ENCODE data around the gene COL11A2.

The COL11A2 gene

DNA sequence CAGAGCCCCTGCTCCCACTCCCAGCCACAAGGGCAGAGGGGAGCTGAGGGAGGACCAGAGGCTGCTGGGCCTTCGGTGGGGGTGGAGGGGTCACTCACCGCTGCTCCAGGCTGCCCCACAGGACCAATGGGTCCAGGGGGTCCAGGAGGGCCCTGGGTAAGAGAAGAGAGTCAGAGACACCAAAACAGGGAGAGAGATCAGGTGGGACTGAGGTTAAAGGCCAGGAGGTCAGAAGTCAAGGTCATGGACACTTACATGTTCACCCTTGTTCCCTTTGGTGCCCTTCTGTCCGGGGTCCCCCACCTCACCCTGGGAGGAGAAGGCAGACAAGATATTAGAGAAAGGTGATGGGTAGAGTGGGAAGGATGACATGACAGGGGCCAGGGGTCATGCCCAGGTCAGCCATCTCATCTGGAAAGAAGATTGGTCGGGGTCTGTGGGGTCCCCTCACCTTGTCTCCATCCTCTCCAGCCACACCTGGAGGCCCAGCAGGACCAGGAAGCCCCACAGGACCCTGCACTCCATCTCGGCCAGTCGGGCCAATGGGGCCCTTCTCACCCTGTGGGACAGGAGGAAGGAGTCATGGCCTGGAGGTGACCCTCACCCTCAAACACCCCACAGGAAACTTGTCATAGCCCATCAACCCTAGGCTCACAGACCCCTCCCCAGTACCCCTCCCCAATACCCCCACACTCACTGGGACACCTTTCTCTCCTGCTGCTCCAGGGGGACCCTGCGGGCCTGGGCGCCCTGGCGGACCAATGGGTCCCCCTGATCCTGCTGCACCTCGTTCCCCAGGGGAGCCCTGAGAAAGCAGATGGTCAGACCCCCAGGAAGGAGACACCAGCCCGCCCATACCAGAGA, 21.0 kb downstream of the COL11A2 start:
- no peak for DNase-seq

DNA sequence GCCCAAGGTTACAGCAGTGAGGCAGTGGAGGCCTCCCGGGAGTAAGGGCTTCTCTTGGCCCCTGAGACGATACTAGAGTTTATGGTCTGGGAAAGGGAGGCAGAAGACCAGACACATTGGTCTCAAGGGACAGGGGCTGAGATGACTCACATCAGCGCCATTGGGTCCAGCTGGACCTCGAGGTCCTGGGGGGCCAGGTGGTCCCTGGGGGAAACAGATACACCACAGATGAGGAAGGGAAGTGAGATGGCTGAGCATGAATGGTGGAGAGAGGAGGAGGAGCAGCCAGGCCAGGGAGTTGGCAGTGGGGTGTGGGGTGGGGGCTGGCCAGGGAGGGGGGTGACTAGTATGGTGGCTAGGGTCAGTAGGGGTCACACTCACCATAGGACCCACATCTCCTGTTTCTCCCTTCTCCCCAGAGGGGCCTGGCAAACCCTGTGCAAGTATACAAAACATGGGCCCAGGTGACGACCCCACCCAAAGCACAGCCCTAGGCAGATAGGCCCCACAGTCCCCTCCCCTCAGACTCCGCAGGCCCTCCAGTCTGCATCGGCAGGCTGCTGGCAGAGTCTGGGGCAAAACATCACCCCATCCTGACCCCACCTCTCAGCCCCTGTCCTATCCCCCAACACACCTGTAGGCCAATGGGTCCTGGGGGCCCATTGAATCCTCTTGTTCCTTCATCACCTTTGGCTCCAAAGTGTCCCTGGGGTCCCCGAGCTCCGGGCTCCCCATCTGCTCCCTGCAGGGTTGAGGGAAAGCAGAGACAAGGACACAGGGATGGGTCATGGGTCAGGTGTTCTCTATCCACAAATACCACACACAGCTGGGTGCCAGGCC, 21.9 kb downstream of the COL11A2 start:
- DNase-seq = no peak

DNA sequence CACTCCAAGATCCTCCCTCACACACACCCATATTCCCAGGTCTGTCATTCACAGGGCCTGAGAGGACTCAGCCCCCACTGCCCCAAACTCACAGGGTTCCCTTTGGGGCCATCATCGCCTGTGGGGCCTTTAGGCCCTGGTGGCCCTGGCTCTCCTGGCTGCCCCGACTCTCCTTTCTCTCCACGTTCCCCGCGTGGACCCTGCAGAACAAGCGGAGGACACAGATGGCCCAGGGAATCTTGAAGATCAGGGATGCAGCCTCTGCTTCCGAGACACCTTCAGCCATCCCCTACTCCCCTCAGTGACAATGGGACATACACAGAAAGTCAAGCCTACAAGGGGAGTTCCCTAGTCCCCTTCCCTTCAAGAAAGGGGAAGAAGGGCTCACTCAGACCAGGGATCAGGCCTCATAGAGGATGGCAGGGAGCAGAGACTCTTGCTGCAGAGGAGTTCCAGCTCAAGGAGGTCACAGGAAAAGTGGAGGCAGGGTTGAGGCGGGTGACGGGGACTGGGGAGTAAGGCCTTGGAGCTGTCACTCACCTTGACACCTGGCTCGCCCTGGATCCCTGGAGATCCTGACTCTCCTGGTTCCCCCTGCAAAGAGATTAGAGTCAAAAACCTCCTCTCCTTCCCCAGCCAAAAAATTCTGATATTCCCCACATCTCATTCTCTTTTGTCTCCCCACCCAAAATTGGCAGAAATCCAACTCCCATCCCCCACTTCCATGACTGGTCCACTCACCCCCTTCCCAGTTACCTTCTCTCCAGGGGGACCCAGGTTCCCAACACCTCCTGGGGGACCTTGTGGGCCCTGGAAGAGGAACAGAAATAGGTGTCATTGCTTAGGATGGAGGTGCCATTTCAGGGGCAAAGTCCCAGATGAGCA, 22.7 kb downstream of the COL11A2 start:
- DNase-seq = peak; percentile 19

DNA sequence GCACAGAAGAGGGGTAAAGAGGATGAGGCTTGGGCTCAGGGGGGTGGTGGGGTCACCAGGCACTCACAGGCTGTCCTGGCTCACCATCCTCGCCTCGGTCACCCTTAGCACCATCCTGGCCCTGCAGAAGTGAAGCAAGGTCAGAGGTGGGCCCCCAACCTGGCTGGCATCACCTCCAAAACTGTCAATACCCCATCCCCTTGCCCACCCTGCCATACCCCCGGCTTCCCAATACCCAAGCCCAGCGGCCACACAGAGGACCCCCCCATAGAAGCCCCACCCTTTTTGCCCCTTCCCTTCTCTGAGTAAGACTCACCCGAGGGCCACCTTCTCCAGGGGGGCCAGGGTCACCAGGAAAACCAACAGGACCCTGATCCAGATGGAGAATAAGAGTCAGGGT, 23.6 kb downstream of the COL11A2 start:
- DNase-seq = no peak

DNA sequence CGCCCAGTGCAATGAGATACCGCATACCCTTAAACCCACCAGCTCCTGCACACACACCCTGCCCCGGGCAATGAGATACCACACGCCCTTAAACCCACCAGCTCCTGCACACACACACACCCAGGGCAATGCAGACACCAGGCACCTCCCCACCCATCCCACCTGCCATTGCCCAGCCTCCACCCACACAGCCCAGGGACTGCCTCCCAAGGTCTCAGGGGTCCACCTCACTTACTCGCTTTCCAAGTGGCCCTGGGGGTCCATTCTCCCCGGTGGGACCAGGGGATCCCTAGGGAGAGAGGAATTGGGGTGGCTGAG, 24.0 kb downstream of the COL11A2 start:
- no peak for DNase-seq

DNA sequence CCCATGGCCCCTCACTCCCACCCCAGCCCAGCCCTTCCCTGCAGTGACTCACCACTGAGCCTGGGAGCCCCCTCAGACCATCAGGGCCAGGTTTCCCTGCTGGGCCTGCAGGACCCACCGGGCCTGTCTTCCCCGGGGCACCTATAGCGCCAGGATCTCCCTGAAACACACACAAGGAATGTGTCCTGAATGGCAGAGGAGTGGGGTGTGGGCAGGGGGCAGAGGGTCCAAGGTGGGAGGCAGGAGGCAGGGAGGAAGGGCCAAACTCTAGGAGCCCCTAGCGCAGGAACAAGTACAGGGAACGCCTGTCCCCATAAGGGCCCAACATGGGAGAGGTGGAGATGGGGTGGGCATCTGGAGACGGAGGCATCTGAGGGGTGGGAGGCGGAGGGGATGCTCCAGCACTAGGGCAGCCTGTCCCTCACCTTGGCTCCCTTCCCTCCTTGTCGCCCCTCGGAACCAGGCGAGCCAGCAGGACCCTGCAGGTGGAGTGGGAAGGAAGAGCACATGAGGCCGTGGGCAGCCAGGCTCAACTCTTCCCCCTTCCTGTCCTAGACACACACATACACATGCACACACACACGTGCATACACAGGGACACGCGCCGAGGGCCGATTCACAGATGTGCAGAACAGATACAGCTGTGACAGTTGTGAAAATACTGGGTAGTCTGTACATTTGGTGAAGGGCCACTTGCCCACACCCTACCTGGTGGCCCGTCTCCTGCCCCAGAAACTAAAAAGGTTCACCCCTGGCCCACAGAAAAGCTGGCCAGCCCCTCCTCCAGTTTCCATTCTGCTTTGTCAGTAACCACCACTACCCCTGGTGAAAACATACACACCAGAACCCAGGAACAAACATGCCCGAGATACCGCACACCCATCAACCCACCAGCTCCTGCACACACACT, 24.6 kb downstream of the COL11A2 start:
- no peak for DNase-seq

DNA sequence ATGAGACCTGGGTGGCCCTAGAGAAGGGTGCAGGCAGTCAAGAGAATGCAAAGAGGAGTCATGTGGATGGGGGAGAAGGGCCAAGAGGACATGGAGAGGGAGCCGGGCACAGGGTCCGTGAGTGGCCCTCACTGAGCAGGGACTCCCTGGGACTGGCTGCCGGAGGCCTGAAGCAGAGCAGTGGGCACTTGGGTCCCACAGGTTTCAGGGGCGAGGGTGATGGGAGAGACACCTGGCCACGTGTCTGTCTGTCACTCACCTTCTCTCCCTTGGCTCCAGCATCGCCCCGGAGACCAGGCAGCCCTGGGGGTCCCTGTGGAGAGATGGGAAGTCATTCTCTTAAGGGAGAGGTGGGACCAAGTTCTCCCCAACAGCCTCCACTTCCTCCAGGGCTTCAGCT, 25.5 kb downstream of the COL11A2 start:
- no peak for DNase-seq

GRCh38 chr6:33166363-33166762, 25.9 kb downstream of the COL11A2 start:
- no peak for DNase-seq

- no peak for DNase-seq
Measured at GRCh38 chr6:33165581-33166258, 26.5 kb downstream of the COL11A2 start.

- no peak for DNase-seq
Measured at GRCh38 chr6:33164665-33165373, 27.4 kb downstream of the COL11A2 start.

GRCh38 chr6:33164176-33164575, 28.1 kb downstream of the COL11A2 start:
- DNase-seq = no peak

DNA sequence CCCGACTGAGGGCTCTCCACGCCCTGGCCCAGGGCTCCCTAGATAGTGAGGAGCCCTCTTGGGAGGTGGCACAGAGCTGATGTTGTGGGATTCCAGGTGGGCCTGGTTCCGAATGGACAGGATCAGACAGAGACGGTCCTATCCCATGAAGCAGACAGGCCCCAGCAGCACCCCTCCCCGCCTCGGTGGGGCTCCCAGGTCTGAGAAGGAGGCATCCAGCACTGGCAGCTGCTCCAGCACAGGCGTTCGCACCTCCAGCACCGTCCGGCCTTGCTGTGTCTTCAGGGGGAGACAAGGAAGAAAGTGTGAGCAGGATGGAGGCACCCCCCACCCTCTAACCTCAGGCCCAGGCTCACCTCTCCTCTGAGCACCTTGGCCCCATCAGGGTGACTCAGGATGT, 28.7 kb downstream of the COL11A2 start:
- no peak for DNase-seq

DNA sequence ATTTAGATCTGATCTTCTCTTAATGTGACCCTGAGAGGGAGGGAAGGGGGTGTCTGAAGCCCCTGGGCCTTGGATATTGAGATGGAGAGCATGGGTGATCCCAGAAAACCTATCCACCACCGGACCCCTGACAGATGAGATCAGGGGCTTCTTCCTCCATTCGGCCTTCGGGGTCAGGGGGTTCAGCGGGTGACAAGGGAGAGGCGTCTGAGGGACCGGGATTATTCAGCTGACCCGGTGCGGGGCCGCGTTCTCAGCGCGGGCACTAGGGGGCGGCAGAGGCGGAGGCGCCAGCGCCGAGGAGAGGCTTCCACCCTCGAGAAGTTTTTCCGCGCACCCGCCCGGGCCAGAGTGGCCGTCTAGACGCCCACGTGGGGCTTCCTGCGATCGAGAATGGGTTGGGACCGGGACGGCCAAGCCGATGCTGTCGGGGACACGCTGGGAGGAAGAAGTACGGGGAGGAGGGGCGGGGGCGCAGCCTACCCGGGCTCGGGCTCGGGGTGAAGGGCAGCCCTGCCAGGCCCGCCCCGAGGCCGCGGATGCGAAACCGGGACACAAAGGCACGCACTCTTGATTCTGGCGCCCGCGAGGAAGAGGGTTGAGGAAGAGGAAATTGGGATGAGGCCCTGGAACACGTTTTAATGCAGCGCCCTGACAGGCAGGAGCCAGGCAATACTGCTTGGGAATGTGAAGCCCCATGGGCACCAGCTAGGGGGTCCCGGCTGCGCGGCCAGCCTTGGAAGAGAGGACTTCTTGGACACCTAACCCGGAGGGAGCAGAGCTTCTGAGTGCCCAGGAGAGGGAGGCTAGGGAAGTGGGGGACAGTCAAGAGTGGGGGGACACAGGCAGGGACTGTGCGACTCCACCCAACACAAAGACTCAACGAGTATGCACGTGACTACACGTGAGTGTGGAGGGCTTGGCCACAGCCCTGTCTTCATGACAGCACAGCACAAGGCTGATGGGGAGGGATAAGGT, 30.6 kb downstream of the COL11A2 start:
- DNase-seq = peak; percentile 87

GRCh38 chr6:33160728-33161344, 31.4 kb downstream of the COL11A2 start:
- DNase-seq = peak; percentile 60

DNA sequence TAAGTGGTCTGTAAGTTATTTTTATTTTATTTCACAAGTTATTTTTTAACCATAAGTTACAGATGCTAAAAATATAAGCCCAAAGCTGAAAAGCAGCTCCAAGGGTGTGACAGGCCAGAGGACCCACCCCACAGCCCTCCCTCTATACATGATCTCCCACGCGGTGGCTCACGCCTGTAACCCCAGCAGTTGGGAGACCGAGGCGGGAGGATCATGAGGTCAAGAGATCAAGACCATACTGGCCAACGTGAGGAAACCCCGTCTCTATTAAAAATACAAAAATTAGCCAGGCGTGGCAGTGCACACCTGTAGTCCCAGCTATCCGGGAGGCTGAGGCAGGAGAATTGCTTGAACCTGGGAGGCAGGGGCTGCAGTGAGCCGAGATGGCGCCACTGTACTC, 32.2 kb downstream of the COL11A2 start:
- DNase-seq = no peak

GRCh38 chr6:33156964-33157363, 35.3 kb downstream of the COL11A2 start:
- DNase-seq = no peak

GRCh38 chr6:33156561-33156960, 35.7 kb downstream of the COL11A2 start:
- no peak for DNase-seq

GRCh38 chr6:33154349-33154748, 37.9 kb downstream of the COL11A2 start:
- DNase-seq = no peak

DNA sequence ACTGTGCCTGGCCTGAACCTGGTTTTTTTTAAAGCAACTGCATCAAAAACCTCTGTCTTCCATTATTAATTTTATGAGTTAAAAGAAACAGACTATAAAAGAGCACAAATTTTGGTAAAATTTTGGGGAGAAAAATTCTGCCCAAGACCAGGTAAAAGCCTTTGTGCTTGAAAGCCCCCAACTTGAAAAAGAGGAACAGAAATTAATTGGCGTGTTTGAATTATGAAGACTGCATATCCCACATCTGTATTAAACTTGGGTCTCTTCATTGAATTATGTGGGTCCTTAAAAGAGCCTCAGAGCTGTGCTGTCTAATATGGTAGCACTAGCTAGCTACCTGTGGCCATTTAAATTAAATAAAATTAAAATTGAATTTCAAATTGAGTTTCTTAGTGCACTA, 41.2 kb downstream of the COL11A2 start:
- no peak for DNase-seq
